Stimulated activated CD4-positive, alpha-beta T cell treated with anti-CD3 and anti-CD28 coated beads, TNF-alpha, amount 100 ng/mL, for 24 hours (primary cell): ENCODE data around the gene WDR27.

Experiments
- DNase-seq, 3 experiments: peaks; one replicate each; pipeline ENCODE4 v3.0.0-alpha.2; 2020; ENCODE audit warnings: low read depth in 3 of 3

WDR27 gene

DNA sequence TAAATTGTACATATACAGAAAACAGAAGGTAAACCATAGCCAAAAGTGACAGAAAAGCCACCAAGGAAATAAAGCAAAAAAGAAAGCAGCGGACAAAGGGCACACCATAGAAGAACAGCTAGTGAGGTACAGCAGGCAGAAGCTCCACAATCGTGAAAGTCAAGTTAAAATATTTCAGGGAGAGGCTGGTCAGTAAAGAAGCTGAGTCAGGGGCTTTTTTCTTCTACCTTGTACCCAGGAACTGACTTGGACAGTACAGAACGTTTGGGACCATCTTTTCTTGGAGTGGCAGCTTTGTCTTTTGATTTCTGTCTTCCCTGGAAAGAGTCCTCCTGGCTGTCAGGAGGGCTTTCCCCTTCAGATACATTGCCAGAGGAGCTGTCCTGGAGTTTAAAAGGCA is 8.2 kb upstream of the WDR27 start:
- no peak for DNase-seq

GRCh38 chr6:169709293-169709692 is 7.5 kb upstream of the WDR27 start:
- no peak for DNase-seq

DNA sequence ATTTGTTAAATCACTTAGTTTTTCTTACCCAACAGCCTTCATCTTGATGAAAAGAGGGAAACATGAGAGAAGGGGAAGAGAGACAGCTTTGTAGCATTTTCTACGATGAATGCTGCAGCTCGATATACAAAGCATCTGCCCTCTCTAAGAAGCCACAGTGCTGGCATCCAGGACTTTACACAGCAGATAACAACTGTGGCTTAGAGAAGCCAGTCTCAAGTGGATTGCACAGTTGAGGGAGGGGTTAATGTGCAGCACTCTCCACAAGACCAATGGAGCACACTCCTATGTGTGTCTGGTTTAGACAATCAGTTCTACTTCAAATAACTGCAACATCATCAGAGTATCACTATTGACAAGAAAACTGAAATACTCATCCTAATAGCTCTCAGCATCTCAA is 5.9 kb upstream of the WDR27 start:
- DNase-seq = no peak

DNA sequence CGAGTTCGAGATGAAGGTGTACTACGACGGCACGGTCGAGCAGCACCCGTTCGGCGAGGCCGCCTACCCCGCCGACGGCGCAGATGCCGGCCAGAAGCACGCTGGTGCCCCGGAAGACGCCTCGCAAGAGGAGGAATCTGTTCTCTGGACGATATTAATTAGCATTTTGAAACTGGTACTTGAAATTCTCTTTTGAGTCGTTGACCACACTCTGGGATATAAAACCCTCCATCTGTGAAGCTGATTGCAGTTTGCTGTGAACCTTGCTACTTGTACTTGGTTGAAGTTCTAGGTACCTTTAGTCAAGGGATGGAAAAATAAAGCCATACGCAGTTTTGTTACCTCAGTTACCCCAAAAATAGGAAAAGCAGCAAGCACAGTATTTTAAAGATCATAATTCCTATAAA is 1.0 kb upstream of the WDR27 start:
- no peak for DNase-seq

GRCh38 chr6:169701311-169701953 is 397 bp downstream of the WDR27 start:
- DNase-seq = no peak

DNA sequence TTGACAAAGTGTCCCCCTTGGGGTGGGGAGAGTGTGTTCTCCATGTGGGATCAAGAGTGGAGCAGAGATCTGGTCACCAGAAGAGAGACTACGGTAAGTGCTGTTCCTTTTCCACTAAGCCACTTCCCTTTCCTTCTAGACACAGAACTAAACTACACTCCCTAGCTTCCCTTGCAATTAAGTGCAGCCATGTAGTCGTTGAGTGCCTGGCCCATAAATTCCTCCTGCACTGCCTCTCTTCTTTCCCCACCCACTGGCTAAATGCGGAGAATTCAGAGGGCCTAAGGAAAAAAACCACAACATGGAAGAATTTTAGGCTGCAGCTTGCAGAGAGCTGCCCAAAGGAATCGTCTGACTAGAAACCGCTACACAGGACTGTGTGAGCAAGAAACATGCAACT is 1.5 kb downstream of the WDR27 start:
- DNase-seq = no peak

- peak in 1 of 3 experiments; percentile 22 for DNase-seq
These were observed 4.7 kb downstream of the WDR27 start for GRCh38 chr6:169697115-169697514.

- DNase-seq = no peak
These were observed 6.7 kb downstream of the WDR27 start for GRCh38 chr6:169695131-169695530.

- DNase-seq = no peak
These were observed 9.3 kb downstream of the WDR27 start for GRCh38 chr6:169692516-169692915.

- no peak for DNase-seq
These were observed 10.6 kb downstream of the WDR27 start for GRCh38 chr6:169691260-169691659.

DNA sequence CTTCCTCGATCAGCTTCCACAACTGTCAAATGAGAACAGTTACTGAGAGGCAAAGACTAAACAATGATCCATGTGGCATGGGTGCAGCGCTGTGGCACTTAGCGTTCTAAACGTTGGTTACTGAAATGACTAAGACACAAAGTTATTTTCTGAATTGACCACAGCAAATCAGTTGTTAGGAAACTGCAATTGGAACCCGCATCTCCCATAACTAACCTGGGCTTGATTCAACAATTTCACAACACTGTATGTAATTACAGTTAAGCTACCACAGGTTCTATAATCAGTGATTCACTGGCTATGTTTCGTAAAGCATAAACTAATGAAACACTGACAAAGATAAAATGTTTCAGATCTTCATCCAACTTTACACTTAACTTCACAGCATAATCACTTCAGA is 12.5 kb downstream of the WDR27 start:
- DNase-seq = no peak

DNA sequence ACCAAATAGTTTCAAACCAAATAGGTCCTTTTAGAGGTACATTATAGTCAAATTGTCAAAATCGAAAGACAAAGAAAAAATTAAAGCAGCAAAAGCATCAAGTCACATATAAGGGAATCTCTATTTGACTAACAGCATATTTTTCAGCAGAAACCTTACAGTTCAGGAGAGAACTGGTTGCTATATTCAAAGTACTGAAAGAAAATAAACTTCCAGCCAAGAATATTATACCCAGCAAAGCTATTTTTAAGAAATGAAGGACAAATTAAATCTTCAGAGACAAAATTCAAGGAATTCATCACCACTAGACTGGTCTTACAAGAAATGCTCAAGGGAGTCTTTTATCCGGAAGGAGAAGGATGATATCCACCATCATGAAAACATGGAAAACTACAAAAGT is 16.0 kb downstream of the WDR27 start:
- DNase-seq = no peak

DNA sequence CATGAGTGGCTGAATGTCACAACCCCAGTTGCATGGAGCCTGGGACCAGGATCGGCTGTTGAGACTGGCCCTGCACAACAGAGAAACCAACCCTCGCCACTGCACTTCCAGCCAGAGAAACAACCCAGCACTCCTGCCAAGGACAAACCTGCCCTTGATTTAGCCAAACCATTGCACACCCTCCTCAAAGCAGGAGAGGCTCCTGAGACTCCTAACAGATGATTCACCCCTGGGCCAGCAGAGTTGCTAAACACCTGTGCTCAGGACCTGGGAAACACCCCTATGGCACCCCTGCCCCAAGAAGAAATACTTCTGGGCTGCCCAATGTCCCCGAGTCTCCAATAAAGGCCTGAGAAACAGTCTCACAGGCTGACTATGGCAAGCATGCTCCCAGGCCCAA is 17.8 kb downstream of the WDR27 start:
- no peak for DNase-seq

GRCh38 chr6:169678342-169678741 is 23.5 kb downstream of the WDR27 start:
- DNase-seq = no peak

GRCh38 chr6:169677096-169677495 is 24.7 kb downstream of the WDR27 start:
- DNase-seq = no peak

GRCh38 chr6:169675011-169675410 is 26.8 kb downstream of the WDR27 start:
- DNase-seq = no peak

DNA sequence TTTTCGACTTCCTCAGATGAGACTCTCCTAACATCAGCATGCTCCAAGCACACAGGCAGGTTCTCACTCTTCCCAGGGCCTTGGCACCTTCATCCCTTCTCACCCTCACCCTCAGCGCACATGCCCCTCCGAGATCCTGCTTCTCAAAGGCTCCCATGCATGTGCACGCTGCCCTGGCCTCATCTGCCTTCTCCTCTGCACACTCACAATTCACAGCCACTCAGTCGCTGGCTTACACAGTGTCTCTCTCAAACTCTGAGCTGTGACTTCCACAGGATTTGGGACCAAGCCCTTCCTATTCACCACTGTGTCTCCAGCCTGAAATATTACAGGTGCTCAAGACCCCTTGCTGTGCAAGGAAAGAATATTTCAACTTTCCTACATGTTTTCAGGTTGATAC is 30.3 kb downstream of the WDR27 start:
- DNase-seq = no peak

DNA sequence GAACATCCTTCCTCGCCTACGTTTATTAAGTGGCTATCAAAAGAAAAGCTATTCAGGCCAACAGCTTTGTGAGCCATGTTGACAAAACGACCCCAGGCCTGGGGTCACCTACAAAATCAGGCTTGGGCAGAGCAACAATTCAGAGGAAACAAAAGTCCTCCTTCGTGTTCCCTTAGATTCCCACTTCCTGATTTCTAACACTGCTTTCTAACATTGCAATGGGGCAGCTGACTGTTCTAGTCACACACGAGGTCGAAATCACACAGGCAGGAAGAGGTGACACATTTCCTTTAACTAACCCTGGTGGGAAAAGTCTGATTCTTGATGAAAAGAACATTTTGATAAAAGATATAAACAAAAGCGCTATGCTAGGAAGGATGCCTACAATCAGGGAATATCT is 31.9 kb downstream of the WDR27 start:
- DNase-seq = no peak

DNA sequence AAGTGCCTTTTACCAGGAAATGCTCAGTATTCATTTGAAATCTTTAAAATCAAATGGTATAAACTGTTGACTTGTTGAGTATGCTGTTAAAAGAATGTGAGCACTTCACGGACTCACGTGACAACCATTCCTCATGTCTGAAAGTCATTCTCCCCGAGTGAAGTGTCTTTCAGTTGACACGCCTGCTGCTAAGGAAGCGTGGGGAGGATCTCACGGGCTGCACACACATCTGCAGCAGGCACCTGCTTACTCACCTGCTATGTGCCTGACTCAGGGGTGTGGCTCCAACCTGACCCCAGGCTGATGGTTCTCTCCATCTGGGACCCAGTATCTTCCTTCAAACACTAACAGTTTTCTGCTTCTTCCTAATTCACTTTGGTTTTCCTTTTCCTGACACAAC is 32.7 kb downstream of the WDR27 start:
- DNase-seq = no peak

GRCh38 chr6:169668203-169668847 is 33.5 kb downstream of the WDR27 start:
- no peak for DNase-seq

DNA sequence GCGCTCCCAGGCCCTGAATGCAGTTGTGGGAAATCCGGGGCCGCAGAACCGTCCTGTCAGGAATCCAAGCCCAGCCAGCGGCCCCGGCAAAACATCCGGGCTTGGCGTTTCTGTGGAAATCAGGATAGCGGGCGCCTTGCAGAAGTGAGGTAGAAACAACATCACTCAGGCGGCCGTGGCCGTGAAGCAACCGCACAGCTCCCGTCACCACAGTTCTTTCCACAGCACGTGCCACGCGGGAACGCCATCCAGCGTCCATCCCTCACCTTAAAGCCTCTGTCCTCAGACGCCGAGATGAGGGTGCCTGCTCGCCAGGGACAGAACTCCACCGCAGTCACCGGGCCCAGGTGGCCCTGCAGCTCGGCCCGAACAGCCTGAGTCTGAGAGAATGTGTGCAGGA is 34.1 kb downstream of the WDR27 start:
- no peak for DNase-seq

GRCh38 chr6:169666441-169666840 is 35.4 kb downstream of the WDR27 start:
- no peak for DNase-seq

DNA sequence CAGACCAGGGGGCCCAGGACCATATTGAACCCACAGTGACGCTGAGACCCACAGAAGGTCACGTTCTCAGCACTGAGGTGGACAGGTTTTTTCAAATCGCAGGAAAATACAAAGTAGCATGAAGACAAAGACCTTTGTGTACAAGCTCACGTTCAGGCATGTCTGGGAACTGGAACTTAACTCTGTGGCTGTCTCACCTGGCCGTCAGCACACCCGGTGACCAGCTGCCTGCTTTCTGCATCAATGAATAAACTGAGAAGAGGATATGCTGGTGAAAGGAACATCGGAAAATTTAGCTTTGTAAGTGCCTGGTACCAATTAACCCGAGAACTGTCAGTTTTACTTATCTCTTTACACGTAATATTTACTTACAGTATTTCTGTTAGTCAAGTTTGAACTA is 36.5 kb downstream of the WDR27 start:
- DNase-seq = no peak

- DNase-seq = no peak
These were observed 37.6 kb downstream of the WDR27 start for GRCh38 chr6:169664227-169664626.
